HG02610 (cell line): ENCODE data around the gene FOXL2NB.

Experiments used
- ATAC-seq: cut with Tn5 transposase; IDR thresholded peaks from one replicate; pipeline ENCODE4 v1.9.1; 2021; ENCODE audit warnings: mild to moderate bottlenecking, moderate library complexity; ENCODE audit not compliant: unreplicated experiment

Gene FOXL2NB

DNA sequence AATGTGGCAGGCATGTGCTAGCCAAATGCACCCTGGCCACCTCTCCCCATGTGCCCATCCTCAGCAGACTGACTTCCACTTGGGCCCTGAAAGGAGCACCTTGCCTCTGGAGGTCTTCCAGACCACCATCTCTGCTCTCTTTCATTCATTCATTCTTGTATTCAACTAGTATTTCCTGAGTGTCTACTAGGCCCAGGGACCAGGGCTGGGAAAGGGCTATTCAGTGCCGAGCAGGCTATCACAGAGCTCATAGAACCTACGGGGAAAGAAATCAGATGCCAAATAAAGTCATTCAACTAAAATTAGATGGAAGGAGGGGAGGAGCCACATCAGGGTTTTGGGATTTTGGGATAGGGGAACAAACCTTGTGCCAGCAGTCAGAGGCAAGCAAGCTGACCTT is 40.2 kb downstream of the FOXL2NB start:
- ATAC-seq, result no peak

DNA sequence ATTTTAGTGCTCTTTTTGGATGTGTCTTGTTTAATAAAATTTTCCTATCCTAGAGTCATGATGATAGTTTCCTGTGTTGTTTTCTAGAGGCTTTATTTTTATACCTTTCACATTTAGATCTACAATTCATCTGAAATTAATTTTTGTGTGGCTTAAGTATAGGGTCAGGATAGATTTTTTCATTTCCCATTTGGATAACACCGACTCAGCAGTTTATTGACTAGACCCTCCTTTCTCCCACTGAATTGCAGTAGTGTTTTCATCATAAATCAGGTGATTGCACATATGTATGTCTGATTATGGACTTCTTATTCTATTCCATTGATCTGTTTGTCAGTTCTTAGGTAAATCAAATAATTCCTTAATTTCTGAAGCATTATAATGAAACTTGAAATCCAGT is 48.7 kb downstream of the FOXL2NB start:
- ATAC-seq, result no peak
